PFSK-1 (cell line): ENCODE data around the gene F5.

ENCODE experiments used
- FOXP2 ChIP-seq: optimal IDR thresholded peaks from 2 replicates; pipeline ENCODE3; 2011; ENCODE audit warnings: borderline replicate concordance, control low read depth, inconsistent platforms; ENCODE audit not compliant: insufficient read depth; ENCODE audit errors: extremely low read length, extremely low read depth
- POLR2AphosphoS5 ChIP-seq: IDR thresholded peaks from 2 replicates; pipeline ENCODE4 v1.6.1; 2012; ENCODE audit warnings: low read depth, mild to moderate bottlenecking, control low read depth, low read length, moderate library complexity
- SIN3A ChIP-seq: IDR thresholded peaks from 2 replicates; pipeline ENCODE4 v1.6.1; 2012; ENCODE audit warnings: mild to moderate bottlenecking, low read length, moderate library complexity, borderline replicate concordance; ENCODE audit not compliant: insufficient read depth
- TAF1 ChIP-seq: IDR thresholded peaks from 2 replicates; pipeline ENCODE4 v1.6.1; 2012; ENCODE audit warnings: low read length, control low read depth, borderline replicate concordance; ENCODE audit not compliant: insufficient read depth
- TF ChIP-seq, protein P1 (sequence below), 2 experiments: IDR thresholded peaks; 2 replicates each; pipeline versions ENCODE4 v1.6.1 to v1.8.0; 2011 to 2012; ENCODE audit warnings: low read depth in 2 of 2, low read length in 2 of 2, control low read depth in 1 of 2, inconsistent platforms in 1 of 2, mild to moderate bottlenecking in 1 of 2, moderate library complexity in 1 of 2; ENCODE audit not compliant: insufficient read depth in 1 of 2

The F5 gene

DNA sequence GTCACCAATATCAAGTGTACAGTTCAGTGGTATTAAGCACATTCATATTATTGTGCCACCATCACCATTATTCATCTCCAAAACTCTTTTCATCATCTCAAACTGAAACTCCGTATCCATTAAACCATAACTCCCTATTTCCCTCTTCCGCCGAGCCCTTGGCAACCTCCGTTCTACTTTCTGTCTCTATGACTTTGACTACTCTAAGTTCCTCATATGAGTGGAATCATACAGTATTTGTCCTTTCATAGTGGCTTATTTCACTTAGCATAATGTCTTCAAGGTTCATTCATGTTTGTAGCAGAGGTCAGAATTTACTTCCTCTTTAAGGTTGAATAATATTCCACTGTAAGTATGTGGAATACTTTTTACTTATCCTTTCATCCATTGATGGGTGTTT lies 21.9 kb upstream of the F5 start:
- TF ChIP-seq TAF1 (no peak), POLR2AphosphoS5 (no peak), SIN3A (no peak), FOXP2 (no peak)
- TF ChIP-seq, protein P1, sequence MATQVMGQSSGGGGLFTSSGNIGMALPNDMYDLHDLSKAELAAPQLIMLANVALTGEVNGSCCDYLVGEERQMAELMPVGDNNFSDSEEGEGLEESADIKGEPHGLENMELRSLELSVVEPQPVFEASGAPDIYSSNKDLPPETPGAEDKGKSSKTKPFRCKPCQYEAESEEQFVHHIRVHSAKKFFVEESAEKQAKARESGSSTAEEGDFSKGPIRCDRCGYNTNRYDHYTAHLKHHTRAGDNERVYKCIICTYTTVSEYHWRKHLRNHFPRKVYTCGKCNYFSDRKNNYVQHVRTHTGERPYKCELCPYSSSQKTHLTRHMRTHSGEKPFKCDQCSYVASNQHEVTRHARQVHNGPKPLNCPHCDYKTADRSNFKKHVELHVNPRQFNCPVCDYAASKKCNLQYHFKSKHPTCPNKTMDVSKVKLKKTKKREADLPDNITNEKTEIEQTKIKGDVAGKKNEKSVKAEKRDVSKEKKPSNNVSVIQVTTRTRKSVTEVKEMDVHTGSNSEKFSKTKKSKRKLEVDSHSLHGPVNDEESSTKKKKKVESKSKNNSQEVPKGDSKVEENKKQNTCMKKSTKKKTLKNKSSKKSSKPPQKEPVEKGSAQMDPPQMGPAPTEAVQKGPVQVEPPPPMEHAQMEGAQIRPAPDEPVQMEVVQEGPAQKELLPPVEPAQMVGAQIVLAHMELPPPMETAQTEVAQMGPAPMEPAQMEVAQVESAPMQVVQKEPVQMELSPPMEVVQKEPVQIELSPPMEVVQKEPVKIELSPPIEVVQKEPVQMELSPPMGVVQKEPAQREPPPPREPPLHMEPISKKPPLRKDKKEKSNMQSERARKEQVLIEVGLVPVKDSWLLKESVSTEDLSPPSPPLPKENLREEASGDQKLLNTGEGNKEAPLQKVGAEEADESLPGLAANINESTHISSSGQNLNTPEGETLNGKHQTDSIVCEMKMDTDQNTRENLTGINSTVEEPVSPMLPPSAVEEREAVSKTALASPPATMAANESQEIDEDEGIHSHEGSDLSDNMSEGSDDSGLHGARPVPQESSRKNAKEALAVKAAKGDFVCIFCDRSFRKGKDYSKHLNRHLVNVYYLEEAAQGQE (IDR thresholded peaks at IDR 0.05; ENCODE audit: insufficient read depth in 1 of 2, low read depth in 2 of 2, low read length in 2 of 2): no peak

- TF ChIP-seq TAF1 (no peak), FOXP2 (no peak), POLR2AphosphoS5 (no peak), SIN3A (no peak)
- TF ChIP-seq, protein P1 (IDR thresholded peaks at IDR 0.05; ENCODE audit: insufficient read depth in 1 of 2, low read depth in 2 of 2, low read length in 2 of 2): no peak
Observed at GRCh38 chr1:169604781-169605560, 18.7 kb upstream of the F5 start.

DNA sequence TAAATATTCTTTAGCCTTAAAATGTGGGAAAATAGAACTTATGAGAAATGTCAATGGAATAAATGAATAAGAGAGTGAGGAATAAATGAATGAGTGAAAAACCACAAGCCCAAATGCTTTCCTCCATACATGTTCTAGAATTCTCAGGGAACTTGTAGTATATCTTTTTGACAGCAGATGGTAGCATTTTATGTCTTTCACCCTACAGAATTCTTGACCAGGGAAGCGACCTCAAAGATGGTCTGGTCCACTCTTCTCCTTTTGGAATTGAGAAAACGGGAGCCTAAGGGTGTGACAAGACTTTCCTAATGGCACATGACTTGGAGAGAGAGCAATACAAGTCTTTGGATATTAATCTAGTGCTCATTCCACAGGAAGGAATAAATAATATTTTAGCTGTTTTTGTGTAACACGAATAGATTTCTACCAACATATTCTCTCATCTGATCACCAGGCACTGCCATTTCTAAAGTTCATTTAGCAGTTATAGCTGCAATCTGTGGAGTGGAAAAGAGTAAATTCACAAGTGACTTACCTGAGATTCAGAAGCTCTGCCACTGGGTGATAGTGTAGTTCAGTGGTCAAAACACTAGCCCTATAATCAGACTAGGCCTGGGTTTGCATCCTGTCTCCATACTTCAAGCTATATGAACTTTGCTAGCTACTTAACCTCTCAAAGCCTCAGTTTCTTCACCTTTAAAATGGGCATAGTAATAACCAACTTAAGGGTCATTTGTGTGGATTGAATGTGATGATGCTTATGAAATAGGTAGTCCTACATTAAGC lies 15.0 kb upstream of the F5 start:
- TF ChIP-seq, protein P1 (IDR thresholded peaks at IDR 0.05; ENCODE audit: insufficient read depth in 1 of 2, low read depth in 2 of 2, low read length in 2 of 2): no peak
- no peak for TF ChIP-seq SIN3A

DNA sequence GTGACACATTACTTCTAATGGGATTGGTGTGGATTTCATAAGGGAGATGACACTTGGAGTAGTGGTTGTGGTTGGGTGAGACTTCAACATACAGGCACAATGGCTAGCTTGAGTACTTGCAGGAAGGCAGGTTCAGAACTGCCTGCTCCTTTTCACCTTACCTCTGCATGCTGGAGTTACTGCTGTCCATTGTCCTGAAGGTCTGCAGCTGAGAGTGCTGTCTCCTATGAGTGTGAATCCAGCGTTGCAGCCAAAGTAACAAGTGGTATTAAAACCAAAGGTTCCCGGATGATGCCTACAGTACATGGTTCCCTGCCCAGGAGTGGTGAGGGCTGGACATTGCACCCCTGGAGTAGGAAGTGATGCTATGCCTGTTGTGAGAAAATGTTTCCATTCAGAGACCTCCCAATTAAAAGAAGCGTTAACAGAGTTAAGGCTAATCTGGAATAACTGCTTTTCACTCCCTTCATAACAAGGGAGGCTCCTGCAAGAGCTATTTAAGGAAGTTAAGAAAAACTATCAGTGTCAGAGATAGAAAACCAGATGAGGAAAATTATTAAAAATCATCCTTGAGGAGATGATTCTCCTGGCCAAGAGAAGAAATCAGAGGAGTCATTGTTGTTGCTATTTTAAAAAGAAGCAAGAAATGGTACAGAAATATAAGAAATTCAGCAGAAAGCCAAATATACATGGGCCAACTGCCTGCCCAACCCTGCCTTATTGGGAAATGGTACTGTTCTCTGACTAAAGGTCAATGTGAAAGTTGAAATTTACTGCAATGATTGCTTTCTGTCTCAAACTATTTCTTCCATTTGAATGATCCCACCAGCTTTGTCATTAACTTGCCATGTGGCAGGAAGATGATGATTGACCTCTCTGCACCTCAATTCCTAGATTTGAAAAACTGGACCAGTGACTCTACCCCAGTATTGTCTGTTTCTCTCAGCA lies 9.8 kb upstream of the F5 start:
- TF ChIP-seq POLR2AphosphoS5: no peak
- TF ChIP-seq, protein P1 (IDR thresholded peaks at IDR 0.05; ENCODE audit: insufficient read depth in 1 of 2, low read depth in 2 of 2, low read length in 2 of 2): peak; percentile 82 to 95
